Measurements from ENCODE around the gene CA4. TPM values are rescaled to one million over a fixed set of nuclear protein-coding genes. Genes with fewer than 3 reads are reported as not detected.

CA4 gene
- total and polyA plus RNA-seq, 2 of the 8 experiments (the other 6 are each of a cell fraction or from before 2014, with no cell fraction given), result 3.6 to 4.2 TPM

GRCh38 chr17:60128171-60128859 lies 21.5 kb upstream of the CA4 start:
- H4K8ac ChIP-seq (ENCODE audit: extremely low read depth, insufficient read depth, low read length), result no peak overlapping the region
- peaks cover 0 to 2% of the 10 kb centered on the region in 2 experiments for H4K20me1 ChIP-seq (replicated peaks in 1 of 2; ENCODE audit: control insufficient read depth in 1 of 2, insufficient read depth in 2 of 2, low read length in 2 of 2)
- TF ChIP-seq SIX5 (IDR thresholded peaks at IDR 0.05; ENCODE audit: low read depth, low read length) (no peak), CBX8 (IDR thresholded peaks at IDR 0.05; ENCODE audit: borderline replicate concordance, low read depth, low read length) (no peak), RNF2 (IDR thresholded peaks at IDR 0.05; ENCODE audit: borderline replicate concordance, low read depth, low read length, missing control alignments, poor library complexity, severe bottlenecking) (no peak), SRF (IDR thresholded peaks at IDR 0.05; ENCODE audit: low read depth, low read length) (no peak), JUND (IDR thresholded peaks at IDR 0.05; ENCODE audit: low read length) (no peak)
- no peak overlapping the region for H2BK15ac ChIP-seq (ENCODE audit: low read length)
- no peak overlapping the region for H3K4ac ChIP-seq (replicated peaks; ENCODE audit: insufficient read length, low read depth, low read length)
- H2BK120ac ChIP-seq (replicated peaks; ENCODE audit: low read depth, low read length), result no peak overlapping the region
- no peaks in the 10 kb centered on the region for H3K4me1 ChIP-seq (replicated peaks in 1 of 4; ENCODE audit: control insufficient read depth in 3 of 4, insufficient read depth in 4 of 4, low read length in 3 of 4)
- no peaks in the 10 kb centered on the region for H3K79me1 ChIP-seq (ENCODE audit: low read depth, low read length)
- FAIRE-seq (no peak), DNase-seq (ENCODE audit: low read depth in 1 of 2, low spot score in 2 of 2) (peak in 1 of 2 experiments; percentile 37)
- H2AK5ac ChIP-seq (ENCODE audit: low read depth, low read length), result no peak overlapping the region
- H2BK5ac ChIP-seq (ENCODE audit: low read depth, low read length), result no peak overlapping the region
- H2BK12ac ChIP-seq (ENCODE audit: low read depth, low read length), result no peak overlapping the region
- no peak overlapping the region for H3K14ac ChIP-seq (ENCODE audit: insufficient read length)
- no peak overlapping the region for H2AFZ ChIP-seq (ENCODE audit: low read length)
- H3K23ac ChIP-seq (ENCODE audit: insufficient read length), result no peak overlapping the region
- ChIA-PET POLR2A (ENCODE audit: partially characterized antibody) (interaction anchor here (1.0 to 1.1 kb wide), 2 partner anchors 9 to 31 kb away, joined by 3 to 4 read pairs; no protein-coding TSS in a partner anchor), CTCF (ENCODE audit: partially characterized antibody) (interaction anchor here (0.9 to 4.1 kb wide), 5 partner anchors 9 to 186 kb away, joined by 3 to 29 read pairs (median 3); partner anchors contain the start of gene CA4)
- H3K4me2 ChIP-seq (ENCODE audit: insufficient read depth in 1 of 2, low read depth in 2 of 2, low read length in 2 of 2), result no peak overlapping the region
- no peak overlapping the region for H2BK20ac ChIP-seq (ENCODE audit: low read length)
- WGBS, 2 experiments (ENCODE audit: extremely low coverage in 1 of 2, insufficient coverage in 1 of 2, insufficient read length in 1 of 2, insufficient replicate concordance in 2 of 2, low coverage in 1 of 2, low lambda C conversion rate in 2 of 2, missing lambda C conversion rate in 1 of 2), result 76% methylated on average over 7 of the region's 8 CpGs; no CpG with 5 or more reads in 1 of the 2 experiments
- no peaks in the 10 kb centered on the region for H3K27me3 ChIP-seq (replicated peaks in 1 of 4; ENCODE audit: control insufficient read depth in 3 of 4, extremely low read depth in 1 of 4, insufficient read depth in 3 of 4, low read length in 3 of 4)
- H3K79me2 ChIP-seq (ENCODE audit: control insufficient read depth in 1 of 2, insufficient read depth in 2 of 2, low read length in 2 of 2), result no peaks in the 10 kb centered on the region
- H3K27ac ChIP-seq (ENCODE audit: low read depth, low read length), result no peak overlapping the region
- no peak overlapping the region for H3K18ac ChIP-seq (ENCODE audit: extremely low read depth, low read length)
- no peak overlapping the region for H4K5ac ChIP-seq (ENCODE audit: insufficient read length, low read depth, low read length)
- no peak overlapping the region for H3K4me3 ChIP-seq (ENCODE audit: extremely low read depth in 1 of 4, insufficient read depth in 2 of 4, low read depth in 3 of 4, low read length in 4 of 4)
- no peaks in the 10 kb centered on the region for H3K36me3 ChIP-seq (ENCODE audit: control insufficient read depth in 2 of 4, insufficient read depth in 4 of 4, low read length in 3 of 4)
- no peaks in the 10 kb centered on the region for H3K9me3 ChIP-seq (ENCODE audit: insufficient read depth in 2 of 2, low read depth in 1 of 2, low read length in 1 of 2)
- H3K56ac ChIP-seq (replicated peaks; ENCODE audit: insufficient read length, low read depth, low read length), result no peak overlapping the region
- no peak overlapping the region for H3K9ac ChIP-seq (replicated peaks in 1 of 4; ENCODE audit: extremely low read depth in 1 of 4, low read depth in 3 of 4, low read length in 3 of 4)
- no peaks in the 10 kb centered on the region for H3K23me2 ChIP-seq (ENCODE audit: low read depth, low read length)
- H4K91ac ChIP-seq (replicated peaks; ENCODE audit: insufficient read length, low read length), result no peak overlapping the region
